Skin epidermis (tissue), 12 donors: ENCODE results near the gene WDR13.
"Not testable (repeated sequence)": the region's sequence is repeated elsewhere in the genome, so short reads cannot be mapped to it uniquely, and the experiment has no call there.

ENCODE experiments used
- H3K27ac ChIP-seq, 21 experiments: fragments of 200-600 bp; sonication (generic) in 11 of 21; one replicate each; pipeline ENCODE4 v1.5.0; 2020; ENCODE audit warnings: mild to moderate bottlenecking in 3 of 21, inconsistent platforms in 2 of 21, moderate library complexity in 2 of 21
- H3K4me3 ChIP-seq, 7 experiments: fragments of 200-600 bp; sonication (generic) in 2 of 7; one replicate each; pipeline ENCODE4 v1.5.0; 2020; ENCODE audit warnings: inconsistent platforms in 2 of 7, mild to moderate bottlenecking in 2 of 7, moderate library complexity in 1 of 7

The WDR13 gene

GRCh38 chrX:48597353-48598264 is at the start of gene WDR13:
Gene WDR13 (plus strand): TSS chrX:48597492. CDS start chrX:48597997, 505 bp downstream.
- Histone ChIP-seq H3K4me3 (peak within 1 kb of the TSS; percentile 38 to 65 (median 54)), H3K27ac (peak within 1 kb of the TSS; percentile 82 to 98 (median 94))

- Histone ChIP-seq H3K27ac (no peak overlapping the region), H3K4me3 (no peak overlapping the region)
These were observed 48.4 kb upstream of the WDR13 start for GRCh38 chrX:48548871-48549270.

- not testable (repeated sequence) for H3K4me3 ChIP-seq, H3K27ac ChIP-seq
These were observed 41.5 kb upstream of the WDR13 start for GRCh38 chrX:48555731-48556325.

GRCh38 chrX:48558271-48558670 is 39.0 kb upstream of the WDR13 start:
- Histone ChIP-seq H3K27ac (no peak overlapping the region), H3K4me3 (no peak overlapping the region)

GRCh38 chrX:48559636-48560035 is 37.7 kb upstream of the WDR13 start:
- no peak overlapping the region for H3K4me3 ChIP-seq
- no peak overlapping the region for H3K27ac ChIP-seq

GRCh38 chrX:48560056-48560455 is 37.2 kb upstream of the WDR13 start:
- no peak overlapping the region for H3K27ac ChIP-seq
- no peak overlapping the region for H3K4me3 ChIP-seq

- no peak overlapping the region for H3K4me3 ChIP-seq
These were observed 36.6 kb upstream of the WDR13 start for GRCh38 chrX:48560681-48561080.

GRCh38 chrX:48569958-48570357 is 27.3 kb upstream of the WDR13 start:
- no peak overlapping the region for H3K4me3 ChIP-seq
- H3K27ac ChIP-seq = no peak overlapping the region

More at GRCh38 chrX:48560681-48561080, 36.6 kb upstream of the WDR13 start:
- H3K27ac ChIP-seq = no peak overlapping the region

GRCh38 chrX:48573690-48574269 is 23.5 kb upstream of the WDR13 start:
- peak overlapping the region; percentile 22 to 69 (median 63) for H3K4me3 ChIP-seq

GRCh38 chrX:48574270-48575266 is 22.7 kb upstream of the WDR13 start, which contains the start of gene RBM3:
Gene RBM3 (plus strand): TSS chrX:48574484. CDS start chrX:48575181, 697 bp downstream.
- H3K27ac ChIP-seq = peak within 1 kb of the TSS; percentile 87 to 100 (median 97)
- peak within 1 kb of the TSS; percentile 52 to 69 (median 63) for H3K4me3 ChIP-seq

More at GRCh38 chrX:48573690-48574269, 23.5 kb upstream of the WDR13 start:
- peak overlapping the region in 20 of 21 experiments; percentile 66 to 100 (median 98) for H3K27ac ChIP-seq

- peak overlapping the region; percentile 52 to 69 (median 63) for H3K4me3 ChIP-seq
- peak overlapping the region in 16 of 21 experiments; percentile 1 to 99 (median 97) for H3K27ac ChIP-seq
These were observed 21.6 kb upstream of the WDR13 start for GRCh38 chrX:48575642-48576041.

GRCh38 chrX:48576108-48576507 is 21.2 kb upstream of the WDR13 start:
- H3K27ac ChIP-seq = peak overlapping the region in 10 of 21 experiments; percentile 1 to 99 (median 96)
- H3K4me3 ChIP-seq = peak overlapping the region; percentile 52 to 69 (median 63)

- H3K27ac ChIP-seq = no peak overlapping the region
These were observed 18.6 kb upstream of the WDR13 start for GRCh38 chrX:48578661-48579128.

GRCh38 chrX:48579259-48579658 is 18.0 kb upstream of the WDR13 start:
- H3K4me3 ChIP-seq = no peak overlapping the region
- no peak overlapping the region for H3K27ac ChIP-seq

More at GRCh38 chrX:48578661-48579128, 18.6 kb upstream of the WDR13 start:
- no peak overlapping the region for H3K4me3 ChIP-seq

GRCh38 chrX:48580662-48581061 is 16.6 kb upstream of the WDR13 start:
- Histone ChIP-seq H3K4me3 (no peak overlapping the region), H3K27ac (peak overlapping the region in 1 of 21 experiments; percentile 44)

GRCh38 chrX:48584698-48585097 is 12.6 kb upstream of the WDR13 start:
- H3K4me3 ChIP-seq = no peak overlapping the region
- no peak overlapping the region for H3K27ac ChIP-seq

- peak overlapping the region in 12 of 21 experiments; percentile 8 to 73 (median 43) for H3K27ac ChIP-seq
These were observed 7.7 kb upstream of the WDR13 start for GRCh38 chrX:48589482-48590162.

More at GRCh38 chrX:48589482-48590162, 7.7 kb upstream of the WDR13 start:
- H3K4me3 ChIP-seq = no peak overlapping the region
